CD14-positive monocyte (primary cell): ENCODE results near the gene SAMD13. TPM values are rescaled to one million over a fixed set of nuclear protein-coding genes. Genes with fewer than 3 reads are reported as not detected.

Source experiments
- DNase-seq, 3 donors: peaks; one replicate each; pipeline ENCODE4 v3.0.0-alpha.2; 2011 to 2022
- H2AFZ ChIP-seq: 2 replicates; pipeline ENCODE4 v1.6.0; 2012; ENCODE audit warnings: mild to moderate bottlenecking, low read depth, low read length, inconsistent platforms; ENCODE audit not compliant: insufficient read depth, poor library complexity, severe bottlenecking
- H3K27ac ChIP-seq, 2 donors: 1 replicate in 1 of 2; 2 replicates in 1 of 2; pipeline ENCODE4 v1.5.1; 2012 to 2013; ENCODE audit warnings: low read length in 2 of 2, control low read depth in 1 of 2, inconsistent platforms in 1 of 2, low read depth in 1 of 2, mild to moderate bottlenecking in 1 of 2
- H3K27me3 ChIP-seq, 2 donors: one replicate each; pipeline versions ENCODE4 v1.6.0 to v1.6.1; 2011 to 2013; ENCODE audit warnings: low read length in 2 of 2; ENCODE audit not compliant: control insufficient read depth in 2 of 2, insufficient read depth in 2 of 2
- H3K36me3 ChIP-seq, 2 donors: replicated peaks in 1 of 2; 1 replicate in 1 of 2; 2 replicates in 1 of 2; pipeline versions ENCODE4 v1.5.1 to v1.6.1; 2012 to 2013; ENCODE audit warnings: low read length in 2 of 2, control low read depth in 1 of 2, inconsistent platforms in 1 of 2, mild to moderate bottlenecking in 1 of 2; ENCODE audit not compliant: insufficient read depth in 2 of 2, control insufficient read depth in 1 of 2
- H3K4me1 ChIP-seq, 2 donors: 1 replicate in 1 of 2; 2 replicates in 1 of 2; pipeline versions ENCODE4 v1.5.1 to v1.6.1; 2012 to 2013; ENCODE audit warnings: low read length in 2 of 2, control low read depth in 1 of 2, inconsistent platforms in 1 of 2, mild to moderate bottlenecking in 1 of 2, moderate library complexity in 1 of 2; ENCODE audit not compliant: insufficient read depth in 2 of 2, control insufficient read depth in 1 of 2
- H3K4me2 ChIP-seq: replicated peaks from 2 replicates; pipeline ENCODE3; 2012; ENCODE audit warnings: low read length, moderate library complexity, mild to moderate bottlenecking; ENCODE audit not compliant: poor library complexity, severe bottlenecking; ENCODE audit errors: extremely low read depth
- H3K4me3 ChIP-seq, 3 experiments: fragments of 200-600 bp in 1 of 3; sonication (generic) in 1 of 3; replicated peaks in 1 of 3; 1 replicate in 2 of 3; 2 replicates in 1 of 3; pipeline ENCODE4 v1.5.1; 2011 to 2013; ENCODE audit warnings: low read length in 3 of 3, mild to moderate bottlenecking in 3 of 3, control low read depth in 2 of 3, low read depth in 2 of 3, inconsistent platforms in 1 of 3, moderate library complexity in 1 of 3
- H3K79me2 ChIP-seq: 2 replicates; pipeline ENCODE4 v1.6.0; 2012; ENCODE audit warnings: mild to moderate bottlenecking, control low read depth, inconsistent platforms, low read length, moderate library complexity; ENCODE audit not compliant: insufficient read depth
- H3K9ac ChIP-seq: 2 replicates; pipeline ENCODE4 v1.6.0; 2017; ENCODE audit warnings: low read length, mild to moderate bottlenecking; ENCODE audit not compliant: insufficient read depth, poor library complexity, severe bottlenecking
- H3K9me3 ChIP-seq, 2 donors: replicated peaks in 1 of 2; 1 replicate in 1 of 2; 2 replicates in 1 of 2; pipeline versions ENCODE4 v1.5.1 to v1.6.1; 2012 to 2013; ENCODE audit warnings: low read length in 2 of 2, control low read depth in 1 of 2; ENCODE audit not compliant: control insufficient read depth in 1 of 2, insufficient read depth in 1 of 2
- H4K20me1 ChIP-seq: 2 replicates; pipeline ENCODE4 v1.6.0; 2012; ENCODE audit warnings: mild to moderate bottlenecking, low read length, control low read depth, moderate library complexity; ENCODE audit not compliant: insufficient read depth
- H3K27ac Mint-ChIP-seq, 7 donors: one replicate each; pipeline ENCODE4 v1.8.0; 2020; ENCODE audit warnings: mild to moderate bottlenecking in 7 of 7, mixed read lengths in 7 of 7, moderate library complexity in 6 of 7, inconsistent platforms in 2 of 7
- H3K27me3 Mint-ChIP-seq, 3 donors: one replicate each; pipeline ENCODE4 v1.8.0; 2021 to 2022; ENCODE audit warnings: low read depth in 3 of 3, mild to moderate bottlenecking in 3 of 3, mixed read lengths in 3 of 3, moderate library complexity in 3 of 3, inconsistent platforms in 1 of 3
- H3K36me3 Mint-ChIP-seq, 2 donors: one replicate each; pipeline ENCODE4 v1.8.0; 2020; ENCODE audit warnings: mixed read lengths in 2 of 2, inconsistent platforms in 1 of 2, mild to moderate bottlenecking in 1 of 2
- H3K4me1 Mint-ChIP-seq: one replicate; pipeline ENCODE4 v1.8.0; 2020; ENCODE audit warnings: mild to moderate bottlenecking, mixed read lengths
- H3K4me3 Mint-ChIP-seq, 2 donors: one replicate each; pipeline ENCODE4 v1.8.0; 2020; ENCODE audit warnings: mild to moderate bottlenecking in 2 of 2, mixed read lengths in 2 of 2, moderate library complexity in 1 of 2
- H3K9me3 Mint-ChIP-seq, 7 donors: one replicate each; pipeline ENCODE4 v1.8.0; 2020 to 2022; ENCODE audit warnings: mixed read lengths in 7 of 7, mild to moderate bottlenecking in 6 of 7, moderate library complexity in 6 of 7, inconsistent platforms in 2 of 7
- CTCF ChIP-seq: fragments of 200-600 bp; IDR thresholded peaks from one replicate; pipeline ENCODE4 v1.8.0; 2022; ENCODE audit warnings: antibody characterized with exemption, mild to moderate bottlenecking
- WGBS: methylation state at CpG from one replicate; pipeline ENCODE4 v1.1.5; 2013; ENCODE audit warnings: missing lambda C conversion rate; ENCODE audit not compliant: insufficient coverage; 5-methylcytosine and 5-hydroxymethylcytosine counted together
- intact Hi-C, 2 donors: fragments of 100-400 bp; cut with micrococcal nuclease; formaldehyde crosslinking; loops; one replicate each; pipeline versions ENCODE4 v1.15.0 to v1.15.1; 2023
- polyA plus RNA-seq, 3 donors: library from polyadenylated mRNA; depleted of rRNA in 1 of 3; unstranded in 2 of 3; stranded (reverse) in 1 of 3; fragments of 300-500 nt in 2 of 3; fragments of >200 nt in 1 of 3; fragmentation: Illumina TruSeq in 2 of 3; gene quantifications; 1 replicate in 2 of 3; 2 replicates in 1 of 3; pipeline ENCODE4 v1.2.3, GENCODE V29; 2012 to 2021

Gene SAMD13
- polyA plus RNA-seq, 3 donors = 0.33 to 0.56 (median 0.39) TPM

DNA sequence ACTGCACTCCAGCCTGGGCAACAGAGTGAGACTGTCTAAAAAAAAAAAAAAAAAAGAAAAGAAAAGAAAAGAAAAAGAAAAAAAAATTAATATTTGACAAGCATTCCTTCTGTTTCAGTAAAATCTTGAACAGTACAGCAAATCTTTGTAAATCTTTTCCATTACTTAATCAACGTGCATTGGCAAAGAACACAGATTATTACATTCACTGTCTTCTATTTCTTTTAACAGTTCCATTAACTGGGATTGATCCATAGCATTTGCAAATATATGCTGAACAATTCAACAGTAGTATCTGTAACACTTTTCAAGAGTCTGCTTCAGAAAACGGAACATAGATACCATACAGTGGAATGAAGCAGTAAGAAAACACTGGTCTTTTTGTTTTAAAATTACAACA lies 9.8 kb downstream of the SAMD13 start:
- no peaks in the 10 kb centered on the region for H3K4me1 ChIP-seq
- H3K4me3 ChIP-seq = no peak overlapping the region
- intact Hi-C loops = no loop called here
- H3K9me3 ChIP-seq = no peaks in the 10 kb centered on the region
- H4K20me1 ChIP-seq = no peaks in the 10 kb centered on the region
- H3K9ac ChIP-seq = no peak overlapping the region
- Mint-ChIP-seq H3K36me3 (no peaks in the 10 kb centered on the region), H3K4me1 (peaks cover 3% of the 10 kb centered on the region), H3K4me3 (no peak overlapping the region), H3K27ac (no peak overlapping the region), H3K9me3 (peaks cover 0 to 8% (median 5%) of the 10 kb centered on the region in 7 donors), H3K27me3 (no peaks in the 10 kb centered on the region)
- H3K36me3 ChIP-seq = no peaks in the 10 kb centered on the region
- no peaks in the 10 kb centered on the region for H3K79me2 ChIP-seq
- DNase-seq = no peak
- H3K27me3 ChIP-seq = no peaks in the 10 kb centered on the region
- no peak overlapping the region for H3K27ac ChIP-seq
- H3K4me2 ChIP-seq = no peak overlapping the region
- H2AFZ ChIP-seq = no peak overlapping the region
- no peak for TF ChIP-seq CTCF
- no CpG with 5 or more reads among the region's 2 CpGs for WGBS

DNA sequence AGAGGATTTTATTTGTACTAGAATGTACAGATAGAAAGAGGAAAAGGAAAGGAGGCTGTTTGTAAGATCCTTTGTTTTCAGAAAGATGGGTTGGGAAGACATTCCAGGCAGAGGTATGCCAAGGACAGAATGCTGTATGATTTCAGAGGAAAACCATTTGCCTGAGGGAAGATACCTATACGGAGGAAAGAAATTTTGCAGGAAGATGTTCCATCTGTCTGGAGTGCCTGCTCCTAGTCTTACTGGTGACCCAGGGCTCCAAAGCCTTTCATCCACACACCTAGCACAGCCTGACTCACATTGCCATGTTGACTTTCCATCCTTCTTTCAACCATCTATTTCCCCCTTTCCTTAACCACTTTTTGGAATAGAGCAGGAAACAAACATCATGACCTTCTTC lies 18.2 kb downstream of the SAMD13 start:
- no CpG with 5 or more reads among the region's 1 CpG for WGBS
- Mint-ChIP-seq H3K4me3 (no peak overlapping the region), H3K9me3 (peaks cover 0 to 9% (median 7%) of the 10 kb centered on the region in 7 donors), H3K27ac (no peak overlapping the region), H3K36me3 (no peaks in the 10 kb centered on the region), H3K27me3 (no peaks in the 10 kb centered on the region), H3K4me1 (no peaks in the 10 kb centered on the region)
- TF ChIP-seq CTCF = no peak
- no peak overlapping the region for H2AFZ ChIP-seq
- no peak overlapping the region for H3K27ac ChIP-seq
- H3K4me1 ChIP-seq = no peaks in the 10 kb centered on the region
- H3K27me3 ChIP-seq = no peaks in the 10 kb centered on the region
- intact Hi-C loops = no loop called here
- H3K9me3 ChIP-seq = no peaks in the 10 kb centered on the region
- H4K20me1 ChIP-seq = no peaks in the 10 kb centered on the region
- no peaks in the 10 kb centered on the region for H3K36me3 ChIP-seq
- H3K79me2 ChIP-seq = no peaks in the 10 kb centered on the region
- H3K4me2 ChIP-seq = no peak overlapping the region
- DNase-seq = no peak
- H3K9ac ChIP-seq = no peak overlapping the region
- no peak overlapping the region for H3K4me3 ChIP-seq
